IPS-15b (cell line): ENCODE measurements around the gene PBRM1.
"Not testable (repeated sequence)": the region's sequence is repeated elsewhere in the genome, so short reads cannot be mapped to it uniquely, and the experiment has no call there.

Experiments used
- H3K27me3 ChIP-seq: one replicate; pipeline ENCODE4 v1.6.1; 2013; ENCODE audit warnings: low read length; ENCODE audit not compliant: control insufficient read depth, insufficient read depth
- H3K36me3 ChIP-seq: one replicate; pipeline ENCODE4 v1.6.1; 2013; ENCODE audit warnings: low read length; ENCODE audit not compliant: control insufficient read depth, insufficient read depth
- H3K4me1 ChIP-seq: one replicate; pipeline ENCODE4 v1.6.1; 2013; ENCODE audit warnings: mild to moderate bottlenecking, low read length; ENCODE audit not compliant: control insufficient read depth, insufficient read depth
- H3K4me3 ChIP-seq: one replicate; pipeline ENCODE4 v1.5.1; 2013; ENCODE audit warnings: low read depth, low read length
- H3K9ac ChIP-seq: one replicate; pipeline ENCODE4 v1.6.1; 2013; ENCODE audit warnings: low read depth, mild to moderate bottlenecking, low read length
- H3K9me3 ChIP-seq: one replicate; pipeline ENCODE4 v1.6.1; 2013; ENCODE audit warnings: mild to moderate bottlenecking, low read length; ENCODE audit not compliant: control insufficient read depth, insufficient read depth

The PBRM1 gene

DNA sequence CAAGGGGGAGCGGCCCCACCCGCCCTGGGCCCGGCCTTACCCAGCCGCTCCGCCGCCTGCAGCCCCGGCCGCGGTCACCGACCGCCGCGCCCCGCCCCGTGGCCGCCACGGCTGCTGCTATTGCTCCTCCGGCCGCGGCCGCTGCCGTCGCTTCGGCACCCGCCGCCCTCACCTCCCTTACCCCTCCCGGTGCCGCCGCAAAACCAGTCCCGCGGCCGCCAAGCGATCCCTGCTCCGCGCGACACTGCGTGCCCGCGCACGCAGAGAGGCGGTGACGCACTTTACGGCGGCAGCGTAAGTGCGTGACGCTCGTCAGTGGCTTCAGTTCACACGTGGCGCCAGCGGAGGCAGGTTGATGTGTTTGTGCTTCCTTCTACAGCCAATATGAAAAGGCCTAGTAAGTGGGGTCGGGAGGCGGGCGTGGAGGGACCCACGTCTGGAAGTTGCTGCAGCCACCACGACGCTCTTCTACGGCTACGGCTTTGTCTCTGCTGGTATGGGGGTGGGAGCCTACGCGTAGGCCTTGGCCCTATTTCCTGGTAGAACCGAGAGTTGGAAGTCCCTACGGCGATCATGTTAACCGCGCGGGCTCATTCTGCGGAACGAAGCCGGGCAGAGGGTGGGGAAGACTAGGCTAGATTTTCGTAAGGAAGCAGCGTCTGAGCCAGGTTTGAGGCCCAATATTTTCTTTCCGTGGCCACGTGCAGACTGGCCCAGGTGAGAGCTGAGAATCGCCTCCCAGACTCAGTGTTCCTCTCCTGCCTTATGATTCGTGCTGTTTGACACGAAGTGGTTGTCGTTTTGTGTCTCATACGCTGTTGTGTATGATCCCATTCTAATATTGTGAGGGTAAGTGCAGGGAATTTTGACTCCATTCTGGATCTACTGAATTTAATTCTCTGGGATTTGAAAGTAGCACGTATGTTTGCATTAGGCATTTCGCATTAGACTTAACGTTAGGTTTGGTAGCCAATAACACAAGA lies at the start of gene PBRM1, which contains the start of gene GNL3:
PBRM1 (minus strand) TSS at position 205 of the 983 bp plus-strand sequence.
GNL3 (plus strand) TSS at position 324 of the 983 bp plus-strand sequence; CDS start at position 385, 61 bp downstream.
- Histone ChIP-seq H3K4me3 (peak within 1 kb of the TSS; percentile 97), H3K36me3 (peaks cover 34% of the 10 kb centered on the region), H3K9me3 (no peaks in the 10 kb centered on the region), H3K27me3 (no peaks in the 10 kb centered on the region), H3K9ac (peak within 1 kb of the TSS; percentile 99), H3K4me1 (peaks cover 10% of the 10 kb centered on the region)

DNA sequence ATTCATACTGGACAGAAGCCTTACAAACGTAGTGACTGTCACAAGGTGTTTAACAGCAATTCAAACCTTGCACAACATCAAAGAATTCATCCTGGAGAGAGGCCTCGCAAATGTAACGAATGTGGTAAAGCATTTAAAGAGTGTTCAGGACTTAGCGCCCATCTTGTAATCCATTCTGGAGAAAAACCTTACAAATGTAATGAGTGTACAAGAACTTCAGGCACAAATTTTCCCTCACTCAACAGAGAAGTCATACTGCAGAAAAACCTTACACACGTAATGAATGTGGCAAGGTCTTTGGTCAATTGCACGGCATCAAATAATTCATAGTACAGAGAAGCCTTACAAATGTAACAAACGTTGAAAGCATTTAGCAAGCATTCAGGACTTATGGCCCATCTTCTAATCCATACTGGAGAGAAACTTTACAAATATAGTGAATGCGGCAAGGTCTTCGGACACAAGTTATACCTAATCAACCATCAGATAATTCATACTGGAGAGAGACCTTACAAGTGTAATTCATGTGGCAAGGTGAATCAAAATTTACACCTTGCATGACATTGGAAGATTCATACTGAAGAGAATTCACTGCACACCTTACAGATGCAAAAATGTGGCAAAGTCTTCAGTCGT lies 47.7 kb upstream of the PBRM1 start:
- H3K4me3 ChIP-seq: no peak overlapping the region
- peaks cover 8% of the 10 kb centered on the region for H3K36me3 ChIP-seq
- no peaks in the 10 kb centered on the region for H3K9me3 ChIP-seq
- H3K9ac ChIP-seq: no peak overlapping the region
- H3K4me1 ChIP-seq: no peaks in the 10 kb centered on the region
- H3K27me3 ChIP-seq: no peaks in the 10 kb centered on the region

DNA sequence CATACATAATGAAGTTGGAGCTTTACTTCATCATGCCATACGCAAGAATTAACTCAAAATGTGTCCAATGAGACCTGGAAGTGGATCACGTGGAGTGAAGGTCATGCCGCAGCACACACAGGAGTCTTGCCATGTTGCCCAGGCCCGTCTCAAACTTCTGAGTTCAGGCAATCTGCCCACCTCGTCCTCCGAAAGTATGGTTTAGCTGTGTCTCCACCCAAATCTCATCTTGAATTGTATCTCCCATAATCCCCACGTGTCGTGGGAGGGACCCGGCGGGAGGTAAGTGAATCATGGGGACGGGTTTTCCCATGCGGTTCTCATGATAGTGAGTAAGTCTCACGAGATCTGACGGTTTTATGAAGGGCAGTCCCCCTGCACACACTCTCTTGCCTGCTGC lies 45.9 kb upstream of the PBRM1 start:
- Histone ChIP-seq H3K4me3 (no peak overlapping the region), H3K27me3 (no peaks in the 10 kb centered on the region), H3K9me3 (no peaks in the 10 kb centered on the region), H3K4me1 (no peaks in the 10 kb centered on the region), H3K36me3 (peaks cover 8% of the 10 kb centered on the region), H3K9ac (no peak overlapping the region)

DNA sequence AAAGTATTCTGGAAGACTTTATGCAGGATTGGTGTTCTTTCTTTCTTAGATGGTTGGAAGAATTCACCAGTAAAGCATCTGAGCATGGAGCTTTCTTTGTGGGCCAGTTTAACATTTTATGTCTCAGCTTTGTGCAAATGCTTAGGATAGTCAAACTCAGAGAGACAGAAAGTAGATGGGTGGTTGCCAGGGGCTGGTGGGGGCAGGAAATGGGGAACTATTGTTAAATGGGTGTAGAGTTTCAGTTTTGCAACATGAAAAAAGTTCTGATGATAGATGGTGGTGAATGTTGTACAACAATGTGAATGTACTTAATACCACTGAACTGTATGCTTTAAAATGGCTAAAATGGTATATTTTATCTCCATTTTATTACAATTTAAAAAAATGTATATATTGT lies 45.0 kb upstream of the PBRM1 start:
- Histone ChIP-seq H3K9ac (no peak overlapping the region), H3K36me3 (peaks cover 6% of the 10 kb centered on the region), H3K4me3 (no peak overlapping the region), H3K4me1 (no peaks in the 10 kb centered on the region), H3K9me3 (no peaks in the 10 kb centered on the region), H3K27me3 (no peaks in the 10 kb centered on the region)

DNA sequence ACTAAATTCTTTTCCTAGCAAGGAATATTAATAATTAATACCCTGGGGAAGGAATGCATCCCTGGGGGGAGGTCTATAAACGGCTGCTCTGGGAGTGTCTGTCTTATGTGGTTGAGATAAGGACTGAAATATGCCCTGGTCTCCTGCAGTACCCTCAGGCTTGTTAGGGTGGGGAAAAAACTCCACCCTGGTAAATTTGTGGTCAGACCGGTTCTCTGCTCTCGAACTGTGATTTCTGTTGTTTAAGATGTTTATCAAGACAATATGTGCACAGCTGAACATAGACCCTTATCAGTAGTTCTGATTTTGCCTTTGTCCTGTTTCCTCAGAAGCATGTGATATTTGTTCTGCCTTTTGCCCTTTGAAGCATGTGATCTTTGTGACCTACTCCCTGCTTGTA lies 43.0 kb upstream of the PBRM1 start:
- not testable (repeated sequence) for H3K36me3 ChIP-seq, H3K4me1 ChIP-seq

DNA sequence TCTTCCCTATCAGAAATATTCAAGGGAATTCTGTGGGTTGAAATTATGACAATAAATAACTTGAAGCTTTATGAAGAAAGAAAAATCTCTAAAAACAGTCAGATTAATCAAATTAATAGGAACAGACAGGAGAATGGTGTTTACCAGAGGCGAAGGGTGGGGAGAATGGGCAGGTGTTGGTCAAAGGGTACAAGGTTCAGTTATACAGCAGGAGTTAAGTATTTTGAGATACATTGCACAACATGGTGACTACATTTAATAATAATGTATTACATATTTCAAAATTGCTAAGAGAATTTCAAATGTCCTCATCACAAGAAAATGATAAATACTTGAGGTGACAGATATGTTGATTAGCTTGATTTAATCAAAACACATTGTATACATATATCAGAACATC lies 38.8 kb upstream of the PBRM1 start:
- Histone ChIP-seq H3K4me1 (no peaks in the 10 kb centered on the region), H3K4me3 (no peak overlapping the region), H3K36me3 (no peaks in the 10 kb centered on the region), H3K27me3 (no peaks in the 10 kb centered on the region), H3K9me3 (no peaks in the 10 kb centered on the region), H3K9ac (no peak overlapping the region)

More for the DNA sequence above, 43.0 kb upstream of the PBRM1 start:
- H3K27me3 ChIP-seq, H3K9ac ChIP-seq, H3K4me3 ChIP-seq, H3K9me3 ChIP-seq: not testable (repeated sequence)

DNA sequence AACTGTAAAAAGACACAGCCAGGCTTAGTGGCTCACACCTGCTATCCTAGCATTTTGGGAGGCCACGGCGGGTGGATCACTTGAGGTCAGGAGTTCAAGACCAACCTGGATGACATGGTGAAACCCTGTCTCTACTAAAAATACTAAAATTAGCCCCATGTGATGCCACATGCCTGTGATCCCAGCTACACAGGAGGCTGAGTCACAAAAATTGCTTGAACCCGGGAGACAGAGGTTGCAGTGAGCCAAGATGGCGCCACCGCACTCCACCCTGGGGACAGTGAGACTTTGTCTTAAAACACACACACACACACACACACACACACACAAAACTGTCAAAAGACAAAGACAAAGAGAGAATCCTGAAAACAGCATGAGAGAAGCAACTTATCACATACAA lies 38.2 kb upstream of the PBRM1 start:
- H3K9ac ChIP-seq: no peak overlapping the region
- no peaks in the 10 kb centered on the region for H3K27me3 ChIP-seq
- no peaks in the 10 kb centered on the region for H3K9me3 ChIP-seq

DNA sequence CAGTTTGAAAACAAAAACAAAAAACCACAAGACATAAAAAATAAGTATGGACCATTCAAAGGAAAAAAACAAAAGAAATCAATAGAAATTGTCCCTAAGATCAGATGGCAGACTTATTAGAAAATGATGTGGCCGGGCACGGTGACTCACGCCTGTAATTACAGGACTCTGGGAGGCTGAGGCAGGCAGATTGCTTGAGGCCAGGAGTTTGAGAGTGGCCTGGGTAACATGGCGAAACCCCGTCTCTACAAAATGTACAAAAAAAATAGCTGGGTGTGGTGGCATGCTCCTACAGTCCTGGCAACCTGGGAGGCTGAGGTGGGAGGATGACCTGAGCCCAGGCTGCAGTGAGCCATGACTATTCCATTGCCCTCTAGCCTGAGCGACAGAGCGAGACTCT lies 36.8 kb upstream of the PBRM1 start:
- no peaks in the 10 kb centered on the region for H3K36me3 ChIP-seq
- H3K9ac ChIP-seq: no peak overlapping the region
- H3K4me3 ChIP-seq: no peak overlapping the region
- no peaks in the 10 kb centered on the region for H3K4me1 ChIP-seq
- H3K9me3 ChIP-seq: no peaks in the 10 kb centered on the region
- H3K27me3 ChIP-seq: no peaks in the 10 kb centered on the region

More for the DNA sequence above, 38.2 kb upstream of the PBRM1 start:
- H3K4me1 ChIP-seq: no peaks in the 10 kb centered on the region
- no peak overlapping the region for H3K4me3 ChIP-seq
- H3K36me3 ChIP-seq: no peaks in the 10 kb centered on the region

DNA sequence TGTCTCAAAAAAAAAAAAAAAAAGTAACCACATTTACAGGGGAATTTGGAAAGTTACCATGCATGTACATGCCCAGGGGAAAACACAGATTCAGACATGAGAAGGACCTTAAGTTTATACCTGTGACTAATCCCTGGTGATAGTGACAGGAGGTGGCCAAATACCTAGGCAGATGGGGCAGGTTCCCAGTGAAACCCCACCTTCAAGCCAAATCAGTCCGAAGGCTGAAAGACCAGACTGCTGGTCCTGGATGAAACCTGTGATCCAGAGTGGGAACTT lies 36.0 kb upstream of the PBRM1 start:
- Histone ChIP-seq H3K9ac (no peak overlapping the region), H3K27me3 (no peaks in the 10 kb centered on the region), H3K36me3 (no peaks in the 10 kb centered on the region), H3K9me3 (no peaks in the 10 kb centered on the region), H3K4me1 (no peaks in the 10 kb centered on the region), H3K4me3 (no peak overlapping the region)

DNA sequence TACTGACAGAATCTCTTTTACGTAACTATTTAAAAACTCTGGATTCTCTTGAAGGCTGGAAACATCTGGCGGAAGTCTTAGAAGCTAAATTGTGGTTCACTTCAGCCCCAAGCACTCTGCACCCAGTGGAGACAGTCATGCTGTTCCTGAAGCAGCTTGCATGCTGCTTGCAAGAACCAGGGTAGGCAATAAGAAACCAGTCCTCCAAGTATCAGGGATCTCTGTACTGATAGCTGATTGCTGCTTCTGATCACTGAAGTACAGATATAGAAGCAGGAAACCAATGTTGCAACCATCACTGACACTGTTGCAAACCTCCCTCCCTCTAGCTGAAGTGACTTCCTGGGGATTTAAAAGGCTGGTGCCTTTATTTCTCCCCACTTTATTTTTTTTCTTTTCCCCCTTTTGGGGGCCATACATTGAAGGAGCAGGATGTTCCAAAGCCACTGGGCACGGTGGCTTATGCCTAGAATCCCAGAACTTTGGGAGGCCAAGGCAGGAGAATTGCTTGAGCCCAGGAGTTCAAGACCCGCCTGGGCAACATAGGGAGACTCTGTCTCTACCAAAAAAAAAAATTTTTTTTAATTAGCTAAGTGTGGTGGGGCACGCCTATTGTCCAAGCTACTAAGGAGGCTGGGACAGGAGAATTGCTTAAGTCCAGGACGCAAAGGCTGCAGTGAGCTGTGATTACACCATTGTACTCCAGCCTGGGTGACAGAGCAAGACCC lies 35.5 kb upstream of the PBRM1 start:
- H3K9me3 ChIP-seq: no peaks in the 10 kb centered on the region
- H3K9ac ChIP-seq: no peak overlapping the region
- H3K36me3 ChIP-seq: no peaks in the 10 kb centered on the region
- no peak overlapping the region for H3K4me3 ChIP-seq
- H3K27me3 ChIP-seq: no peaks in the 10 kb centered on the region
- H3K4me1 ChIP-seq: no peaks in the 10 kb centered on the region

DNA sequence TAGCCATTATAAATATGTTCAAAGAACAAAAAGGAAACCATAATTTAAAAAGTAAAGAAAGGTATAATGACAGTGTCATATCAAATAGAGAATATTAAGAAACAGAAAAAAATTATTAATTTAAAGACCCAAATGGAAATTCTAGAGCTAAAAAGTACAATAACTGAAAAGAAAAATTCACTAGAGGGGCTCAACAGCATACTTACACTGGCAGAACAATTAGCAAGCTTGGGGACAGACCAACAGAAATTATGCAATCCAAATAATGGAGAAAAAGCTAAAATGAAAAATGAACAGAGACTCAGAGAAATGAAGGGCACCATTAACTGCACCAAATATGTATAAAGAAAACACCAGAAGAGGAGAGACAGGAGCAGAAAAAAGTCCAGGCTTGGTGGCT lies 33.9 kb upstream of the PBRM1 start:
- H3K4me3 ChIP-seq: no peak overlapping the region
- no peaks in the 10 kb centered on the region for H3K4me1 ChIP-seq
- H3K36me3 ChIP-seq: no peaks in the 10 kb centered on the region
- no peaks in the 10 kb centered on the region for H3K27me3 ChIP-seq
- no peak overlapping the region for H3K9ac ChIP-seq
- H3K9me3 ChIP-seq: no peaks in the 10 kb centered on the region
